Colonic mucosa (tissue), 4 donors: Measurements from ENCODE around the gene KCNC3. TPM values are rescaled to one million over a fixed set of nuclear protein-coding genes. Genes with fewer than 3 reads are reported as not detected.
A peak's percentile ranks its signal among the peaks of the same experiment; 100 is the strongest.

Source experiments
- DNase-seq: peaks from one replicate; pipeline ENCODE4 v3.0.0-alpha.2; 2020
- H3K27ac ChIP-seq: fragments of 200-600 bp; one replicate; pipeline ENCODE4 v1.8.0; 2021
- H3K27me3 ChIP-seq: fragments of 200-600 bp; one replicate; pipeline ENCODE4 v1.8.0; 2021
- H3K36me3 ChIP-seq: fragments of 200-600 bp; one replicate; pipeline ENCODE4 v1.8.0; 2021
- H3K4me1 ChIP-seq: fragments of 200-600 bp; one replicate; pipeline ENCODE4 v1.8.0; 2021; ENCODE audit warnings: mild to moderate bottlenecking
- H3K4me3 ChIP-seq: fragments of 200-600 bp; one replicate; pipeline ENCODE4 v1.8.0; 2021
- H3K9ac ChIP-seq, 2 donors: one replicate each; pipeline ENCODE4 v1.7.0; 2013; ENCODE audit warnings: control low read depth in 2 of 2, low read depth in 2 of 2, low read length in 2 of 2
- H3K9me3 ChIP-seq: fragments of 200-600 bp; one replicate; pipeline ENCODE4 v1.8.0; 2021
- CTCF ChIP-seq: fragments of 200-600 bp; IDR thresholded peaks from one replicate; pipeline ENCODE4 v1.8.0; 2022; ENCODE audit warnings: antibody characterized with exemption, mild to moderate bottlenecking
- intact Hi-C: fragments of 100-400 bp; cut with DNase I; formaldehyde crosslinking; loops from one replicate; pipeline ENCODE4 v1.14.1; 2022
- total RNA-seq, 2 donors: library from RNA; stranded (reverse); fragmentation: NEBNext Ultra II Directional in 1 of 2; extraction: Animal tissue kit (Norgen Biotek cat#: 25700) in 1 of 2; gene quantifications; one replicate each; pipeline ENCODE4 v1.2.1, GENCODE V29; 2021
- donor health status: healthy.
- donor health status: DM: no; HTN: no; CAD: no.
- donor health status: DM: no; HTN: no; CAD: no.

KCNC3 gene
- total RNA-seq, 2 donors from 2014 or later = 0.61 to 1.0 TPM

GRCh38 chr19:50362656-50363424 lies 33.7 kb upstream of the KCNC3 start:
- Histone ChIP-seq H3K9me3 (no peaks in the 10 kb centered on the region), H3K27me3 (no peaks in the 10 kb centered on the region), H3K36me3 (no peaks in the 10 kb centered on the region), H3K4me3 (no peak overlapping the region), H3K9ac (no peak overlapping the region), H3K27ac (no peak overlapping the region), H3K4me1 (no peaks in the 10 kb centered on the region)
- intact Hi-C loops = no loop called here
- no peak for DNase-seq
- no peak for TF ChIP-seq CTCF

GRCh38 chr19:50362030-50362412 lies 32.8 kb upstream of the KCNC3 start:
- H3K4me1 ChIP-seq = no peaks in the 10 kb centered on the region
- H3K9ac ChIP-seq = no peak overlapping the region
- no peaks in the 10 kb centered on the region for H3K27me3 ChIP-seq
- intact Hi-C loops = no loop called here
- H3K9me3 ChIP-seq = no peaks in the 10 kb centered on the region
- no peak for DNase-seq
- no peak for TF ChIP-seq CTCF
- H3K36me3 ChIP-seq = no peaks in the 10 kb centered on the region
- H3K4me3 ChIP-seq = no peak overlapping the region
- H3K27ac ChIP-seq = no peak overlapping the region

GRCh38 chr19:50361290-50362029 lies 32.3 kb upstream of the KCNC3 start:
- Histone ChIP-seq H3K36me3 (no peaks in the 10 kb centered on the region), H3K27me3 (no peaks in the 10 kb centered on the region), H3K9ac (no peak overlapping the region), H3K4me3 (no peak overlapping the region), H3K4me1 (no peaks in the 10 kb centered on the region), H3K27ac (no peak overlapping the region), H3K9me3 (no peaks in the 10 kb centered on the region)
- TF ChIP-seq CTCF = no peak
- no peak for DNase-seq
- intact Hi-C loops = no loop called here

DNA sequence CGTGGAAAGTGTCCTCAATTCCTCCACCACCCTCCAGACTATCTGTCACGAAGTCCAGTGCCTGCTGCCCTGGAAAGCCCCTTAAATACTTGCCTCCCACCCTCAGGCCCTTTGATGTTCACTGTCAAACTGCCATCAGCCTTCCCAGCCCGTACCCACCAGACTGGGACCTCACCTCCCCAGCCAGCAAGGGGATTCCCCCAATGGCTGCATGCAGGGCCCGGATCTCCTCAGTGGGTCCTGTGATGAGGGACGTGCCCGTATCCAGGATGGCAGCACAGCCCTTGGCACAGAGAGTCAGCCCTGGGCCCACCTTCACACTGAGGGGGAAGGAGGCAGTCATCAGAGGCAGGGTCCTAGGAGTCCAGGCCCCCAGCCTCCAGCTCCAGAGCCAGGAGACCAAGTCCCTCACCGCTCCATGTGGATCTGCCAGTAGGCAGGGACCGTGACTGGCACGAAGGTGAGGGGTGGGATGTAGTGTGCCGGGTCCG lies 30.2 kb upstream of the KCNC3 start:
- Histone ChIP-seq H3K9me3 (no peaks in the 10 kb centered on the region), H3K27me3 (no peaks in the 10 kb centered on the region), H3K4me1 (no peaks in the 10 kb centered on the region), H3K27ac (no peak overlapping the region), H3K4me3 (no peak overlapping the region), H3K9ac (no peak overlapping the region), H3K36me3 (no peaks in the 10 kb centered on the region)
- intact Hi-C loops = no loop called here
- TF ChIP-seq CTCF = no peak
- no peak for DNase-seq

GRCh38 chr19:50358483-50359327 lies 29.5 kb upstream of the KCNC3 start:
- intact Hi-C loops = no loop called here
- H3K9me3 ChIP-seq = no peaks in the 10 kb centered on the region
- no peaks in the 10 kb centered on the region for H3K4me1 ChIP-seq
- no peaks in the 10 kb centered on the region for H3K27me3 ChIP-seq
- H3K4me3 ChIP-seq = peak overlapping the region; percentile 34
- peak overlapping the region; percentile 73 for H3K27ac ChIP-seq
- H3K9ac ChIP-seq = peak overlapping the region in 1 of 2 donors; percentile 39
- TF ChIP-seq CTCF = no peak
- peak; percentile 61 for DNase-seq
- H3K36me3 ChIP-seq = no peaks in the 10 kb centered on the region
